Effector memory CD8-positive, alpha-beta T cell (primary cell): Measurements from ENCODE around the gene TNFRSF9.

Source experiments
- ATAC-seq: fragments of 150-1000 bp; cut with Tn5 transposase; replicated peaks from 2 replicates; pipeline ENCODE4 v1.10.0; 2021; ENCODE audit warnings: mild to moderate bottlenecking, moderate library complexity
- DNase-seq, 3 experiments: peaks; one replicate each; pipeline ENCODE4 v3.0.0; 2021
- H3K27ac Mint-ChIP-seq, 2 donors: one replicate each; pipeline ENCODE4 v1.8.0; 2022; ENCODE audit warnings: mild to moderate bottlenecking in 2 of 2, mixed read lengths in 2 of 2, moderate library complexity in 2 of 2
- H3K27me3 Mint-ChIP-seq, 2 donors: one replicate each; pipeline ENCODE4 v1.8.0; 2022; ENCODE audit warnings: mixed read lengths in 2 of 2
- H3K36me3 Mint-ChIP-seq: one replicate; pipeline ENCODE4 v1.8.0; 2022; ENCODE audit warnings: mild to moderate bottlenecking, moderate library complexity, mixed read lengths; ENCODE audit not compliant: insufficient read depth
- H3K4me1 Mint-ChIP-seq, 2 donors: one replicate each; pipeline ENCODE4 v1.8.0; 2022; ENCODE audit warnings: low read depth in 2 of 2, mixed read lengths in 2 of 2
- H3K4me3 Mint-ChIP-seq, 2 donors: one replicate each; pipeline ENCODE4 v1.8.0; 2022; ENCODE audit warnings: mild to moderate bottlenecking in 2 of 2, mixed read lengths in 2 of 2, moderate library complexity in 2 of 2
- H3K9me3 Mint-ChIP-seq, 2 donors: one replicate each; pipeline ENCODE4 v1.8.0; 2022; ENCODE audit warnings: mixed read lengths in 2 of 2

Gene TNFRSF9

GRCh38 chr1:7869136-7869920, 71.3 kb downstream of the TNFRSF9 start:
- H3K36me3 Mint-ChIP-seq, result peaks cover 2% of the 10 kb centered on the region
- DNase-seq (no peak), ATAC-seq (no peak)
- peaks cover 0 to 12% of the 10 kb centered on the region in 2 donors for H3K27me3 Mint-ChIP-seq
- H3K9me3 Mint-ChIP-seq, result no peaks in the 10 kb centered on the region
- H3K4me3 Mint-ChIP-seq, result no peak overlapping the region
- H3K4me1 Mint-ChIP-seq, result no peaks in the 10 kb centered on the region
- H3K27ac Mint-ChIP-seq, result no peak overlapping the region

- H3K27me3 Mint-ChIP-seq, result peaks cover 0 to 12% of the 10 kb centered on the region in 2 donors
- no peak overlapping the region for H3K27ac Mint-ChIP-seq
Observed at GRCh38 chr1:7868070-7868780, 72.4 kb downstream of the TNFRSF9 start.

GRCh38 chr1:7865978-7866377, 74.7 kb downstream of the TNFRSF9 start:
- no peaks in the 10 kb centered on the region for H3K4me1 Mint-ChIP-seq
- H3K27ac Mint-ChIP-seq, result no peak overlapping the region
- no peak for ATAC-seq
- H3K36me3 Mint-ChIP-seq, result no peaks in the 10 kb centered on the region
- no peak overlapping the region for H3K4me3 Mint-ChIP-seq
- H3K27me3 Mint-ChIP-seq, result peaks cover 0 to 12% of the 10 kb centered on the region in 2 donors
- DNase-seq, result no peak
- H3K9me3 Mint-ChIP-seq, result no peaks in the 10 kb centered on the region

More at GRCh38 chr1:7868070-7868780, 72.4 kb downstream of the TNFRSF9 start:
- no peak overlapping the region for H3K4me3 Mint-ChIP-seq
- ATAC-seq (no peak), DNase-seq (no peak)
- no peaks in the 10 kb centered on the region for H3K9me3 Mint-ChIP-seq
- peaks cover 2% of the 10 kb centered on the region for H3K36me3 Mint-ChIP-seq
- no peaks in the 10 kb centered on the region for H3K4me1 Mint-ChIP-seq
